ENCODE measurements around the gene TNS2. TPM values are rescaled to one million over a fixed set of nuclear protein-coding genes. Genes with fewer than 3 reads are reported as not detected.

Gene TNS2
- total RNA-seq, 4 donors from 2014 or later, result 29.2 to 274 (median 154) TPM

DNA sequence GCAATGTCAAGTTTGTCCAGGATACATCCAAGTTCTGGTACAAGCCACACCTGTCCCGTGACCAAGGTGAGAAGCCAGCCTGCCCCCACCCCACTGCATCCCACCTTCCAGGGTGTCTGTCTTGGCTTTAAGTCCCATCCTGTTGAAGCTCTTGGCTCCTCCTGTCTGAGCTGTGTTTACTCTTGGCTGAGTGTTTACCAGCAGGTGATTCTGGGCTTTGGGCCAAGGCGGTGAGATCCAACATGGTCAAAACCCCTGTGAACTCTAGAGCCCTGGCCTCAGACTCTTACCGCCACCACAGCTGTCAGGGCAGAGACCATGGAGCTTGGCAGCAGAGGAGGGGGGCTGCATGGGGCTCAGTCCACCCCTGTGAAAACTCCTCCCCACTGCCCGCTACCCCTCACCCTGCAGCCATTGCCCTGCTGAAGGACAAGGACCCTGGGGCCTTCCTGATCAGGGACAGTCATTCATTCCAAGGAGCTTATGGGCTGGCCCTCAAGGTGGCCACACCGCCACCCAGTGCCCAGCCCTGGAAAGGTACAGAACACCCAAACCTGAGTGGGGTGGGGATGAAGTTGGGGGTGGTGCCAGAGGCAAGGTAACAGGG is 11.6 kb downstream of the TNS2 start:
- Histone ChIP-seq H3K27ac (peak overlapping the region in 2 of 4 donors; percentile 6 to 46), H3K4me3 (no peak overlapping the region), H3K36me3 (peaks cover 0 to 65% (median 0%) of the 10 kb centered on the region in 3 donors), H3K4me1 (peaks cover 0 to 33% (median 2%) of the 10 kb centered on the region in 4 donors), H3K9me3 (no peaks in the 10 kb centered on the region), H3K27me3 (no peaks in the 10 kb centered on the region)
- DNase-seq, result peak in 2 of 3 donors; percentile 71 to 76
- no peak for TF ChIP-seq POLR2A (IDR thresholded peaks at IDR 0.05)
- TF ChIP-seq, protein P1, sequence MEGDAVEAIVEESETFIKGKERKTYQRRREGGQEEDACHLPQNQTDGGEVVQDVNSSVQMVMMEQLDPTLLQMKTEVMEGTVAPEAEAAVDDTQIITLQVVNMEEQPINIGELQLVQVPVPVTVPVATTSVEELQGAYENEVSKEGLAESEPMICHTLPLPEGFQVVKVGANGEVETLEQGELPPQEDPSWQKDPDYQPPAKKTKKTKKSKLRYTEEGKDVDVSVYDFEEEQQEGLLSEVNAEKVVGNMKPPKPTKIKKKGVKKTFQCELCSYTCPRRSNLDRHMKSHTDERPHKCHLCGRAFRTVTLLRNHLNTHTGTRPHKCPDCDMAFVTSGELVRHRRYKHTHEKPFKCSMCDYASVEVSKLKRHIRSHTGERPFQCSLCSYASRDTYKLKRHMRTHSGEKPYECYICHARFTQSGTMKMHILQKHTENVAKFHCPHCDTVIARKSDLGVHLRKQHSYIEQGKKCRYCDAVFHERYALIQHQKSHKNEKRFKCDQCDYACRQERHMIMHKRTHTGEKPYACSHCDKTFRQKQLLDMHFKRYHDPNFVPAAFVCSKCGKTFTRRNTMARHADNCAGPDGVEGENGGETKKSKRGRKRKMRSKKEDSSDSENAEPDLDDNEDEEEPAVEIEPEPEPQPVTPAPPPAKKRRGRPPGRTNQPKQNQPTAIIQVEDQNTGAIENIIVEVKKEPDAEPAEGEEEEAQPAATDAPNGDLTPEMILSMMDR (IDR thresholded peaks at IDR 0.05), result peak in 3 of 6 experiments; percentile 37 to 47 (median 43)

DNA sequence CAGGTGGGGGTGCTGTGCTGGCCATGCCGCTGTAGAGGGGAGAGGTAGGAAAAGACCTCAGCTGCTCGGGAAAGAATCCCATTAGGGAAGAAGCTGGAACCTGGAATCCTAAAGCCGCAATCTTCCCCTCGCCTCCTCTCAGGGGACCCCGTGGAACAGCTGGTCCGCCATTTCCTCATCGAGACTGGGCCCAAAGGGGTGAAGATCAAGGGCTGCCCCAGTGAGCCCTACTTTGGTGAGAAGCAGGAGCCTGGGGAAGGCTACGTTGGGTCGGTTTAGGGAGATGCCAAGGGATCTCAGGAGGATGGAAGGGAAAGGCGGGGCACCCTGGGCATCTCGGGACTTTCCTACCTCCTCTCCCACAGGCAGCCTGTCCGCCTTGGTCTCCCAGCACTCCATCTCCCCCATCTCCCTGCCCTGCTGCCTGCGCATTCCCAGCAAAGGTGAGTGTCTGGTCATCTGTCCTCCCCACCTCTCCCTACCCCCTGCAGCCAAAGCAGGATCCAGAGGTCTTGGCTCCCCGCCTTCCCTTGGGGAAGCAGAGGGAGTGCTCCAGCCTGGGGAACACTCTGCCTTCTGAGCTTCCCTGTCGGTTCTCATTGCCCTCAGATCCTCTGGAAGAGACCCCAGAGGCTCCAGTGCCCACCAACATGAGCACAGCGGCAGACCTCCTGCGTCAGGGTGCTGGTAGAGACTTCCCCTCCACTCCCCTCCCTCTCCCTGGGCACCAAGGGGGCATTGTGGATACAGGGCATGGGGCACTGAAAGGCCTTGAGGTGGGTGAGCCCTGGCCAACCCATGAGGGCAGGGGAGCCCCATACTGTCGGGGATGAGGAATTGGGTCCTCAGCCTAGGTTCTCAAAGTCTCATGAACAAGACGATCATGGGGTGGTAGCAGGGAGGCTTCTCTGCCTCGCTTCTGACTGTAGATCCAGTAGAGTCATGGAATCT is 12.4 kb downstream of the TNS2 start:
- Histone ChIP-seq H3K9me3 (no peaks in the 10 kb centered on the region), H3K36me3 (peaks cover 0 to 62% (median 0%) of the 10 kb centered on the region in 3 donors), H3K4me1 (peaks cover 0 to 35% (median 2%) of the 10 kb centered on the region in 4 donors), H3K4me3 (no peak overlapping the region), H3K27ac (peak overlapping the region in 3 of 4 donors; percentile 6 to 46 (median 25)), H3K27me3 (no peaks in the 10 kb centered on the region)
- DNase-seq, result peak in 2 of 3 donors; percentile 42 to 43
- TF ChIP-seq, protein P1 (IDR thresholded peaks at IDR 0.05), result no peak
- no peak for TF ChIP-seq POLR2A (IDR thresholded peaks at IDR 0.05)

DNA sequence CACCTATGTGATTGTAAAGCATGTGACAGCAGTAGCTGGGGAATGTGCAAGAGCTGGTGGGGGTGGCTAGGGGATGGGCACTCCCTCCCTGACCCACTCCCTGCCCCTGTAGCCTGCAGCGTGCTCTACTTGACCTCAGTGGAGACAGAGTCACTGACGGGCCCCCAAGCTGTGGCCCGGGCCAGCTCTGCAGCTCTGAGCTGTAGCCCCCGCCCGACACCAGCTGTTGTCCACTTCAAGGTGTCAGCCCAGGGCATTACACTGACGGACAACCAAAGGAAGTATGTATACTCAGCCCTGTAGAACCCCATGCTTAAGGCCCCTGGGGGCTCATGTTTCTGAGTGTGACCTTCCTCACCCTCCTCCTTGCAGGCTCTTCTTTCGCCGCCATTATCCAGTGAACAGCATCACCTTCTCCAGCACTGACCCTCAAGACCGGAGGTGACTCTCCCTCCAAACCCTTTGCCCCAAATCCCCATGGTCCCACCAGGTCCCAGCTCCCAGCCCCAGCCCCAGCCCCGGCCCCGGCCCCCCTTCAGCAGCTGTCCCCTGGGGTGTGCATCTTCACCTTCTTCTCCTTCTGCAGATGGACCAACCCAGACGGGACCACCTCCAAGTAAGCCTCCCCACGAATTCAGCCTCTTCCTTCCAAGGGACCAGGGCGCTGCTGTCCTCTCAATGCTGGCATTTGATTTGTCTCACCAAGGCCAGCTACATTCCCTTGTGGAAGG is 13.3 kb downstream of the TNS2 start:
- H3K4me3 ChIP-seq, result no peak overlapping the region
- TF ChIP-seq POLR2A (IDR thresholded peaks at IDR 0.05), result no peak
- TF ChIP-seq, protein P1 (IDR thresholded peaks at IDR 0.05), result no peak
- peaks cover 0 to 35% (median 2%) of the 10 kb centered on the region in 4 donors for H3K4me1 ChIP-seq
- peak overlapping the region in 3 of 4 donors; percentile 6 to 46 (median 42) for H3K27ac ChIP-seq
- H3K9me3 ChIP-seq, result no peaks in the 10 kb centered on the region
- H3K36me3 ChIP-seq, result peaks cover 0 to 58% (median 0%) of the 10 kb centered on the region in 3 donors
- H3K27me3 ChIP-seq, result no peaks in the 10 kb centered on the region
- DNase-seq, result peak in 2 of 3 donors; percentile 44 to 45

DNA sequence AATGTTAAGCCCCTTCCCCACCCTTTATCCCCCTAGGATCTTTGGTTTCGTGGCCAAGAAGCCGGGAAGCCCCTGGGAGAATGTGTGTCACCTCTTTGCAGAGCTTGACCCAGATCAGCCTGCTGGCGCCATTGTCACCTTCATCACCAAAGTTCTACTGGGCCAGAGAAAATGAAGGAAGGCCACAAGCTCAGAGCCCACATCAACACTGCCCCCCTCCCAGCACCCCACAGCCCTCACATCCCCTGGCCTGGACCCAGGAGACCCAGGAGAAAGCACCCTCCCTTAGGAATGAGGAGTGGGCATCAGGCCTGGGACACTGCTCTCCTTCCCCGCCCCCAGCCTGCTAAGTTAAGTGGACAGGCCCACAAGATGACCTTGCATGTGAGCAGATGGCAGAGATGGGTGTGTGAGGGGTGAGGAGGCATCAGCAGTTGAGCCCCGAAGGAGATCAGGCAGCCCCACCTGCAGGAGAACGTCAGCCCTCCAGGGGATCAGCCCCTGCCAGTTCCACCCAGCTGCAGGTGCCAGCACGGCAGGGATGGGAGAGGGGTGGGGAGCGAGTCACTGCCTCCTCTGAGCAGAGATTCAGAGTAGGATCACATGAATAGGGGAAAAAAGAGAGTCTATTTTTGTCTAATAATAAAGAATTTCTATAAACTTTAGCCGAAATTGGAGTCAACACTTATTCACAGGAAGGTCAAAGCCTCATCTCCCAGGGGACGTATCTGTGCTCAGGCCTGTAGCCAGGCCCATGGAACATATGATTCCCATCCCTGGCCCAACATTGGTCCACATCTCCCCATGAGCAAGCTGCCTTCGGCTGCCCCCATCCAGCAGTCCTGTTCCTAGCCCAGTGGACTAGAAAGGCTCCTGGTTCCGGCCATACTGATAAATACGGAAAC is 14.1 kb downstream of the TNS2 start:
- Histone ChIP-seq H3K27me3 (no peaks in the 10 kb centered on the region), H3K27ac (peak overlapping the region in 3 of 4 donors; percentile 42 to 50 (median 49)), H3K4me1 (peaks cover 0 to 36% (median 2%) of the 10 kb centered on the region in 4 donors), H3K4me3 (no peak overlapping the region), H3K9me3 (no peaks in the 10 kb centered on the region), H3K36me3 (peaks cover 0 to 51% (median 0%) of the 10 kb centered on the region in 3 donors)
- TF ChIP-seq POLR2A (IDR thresholded peaks at IDR 0.05), result no peak
- TF ChIP-seq, protein P1 (IDR thresholded peaks at IDR 0.05), result no peak
- DNase-seq, result peak in 2 of 3 donors; percentile 40 to 57

Data from Peyer's patch (tissue), 4 donors.